K562 (cell line): ENCODE data around the gene TOR1A. TPM values are rescaled to one million over a fixed set of nuclear protein-coding genes. Genes with fewer than 3 reads are reported as not detected.

ENCODE experiments used
- CBX1 ChIP-seq: sonication (generic); IDR thresholded peaks from 2 replicates; pipeline ENCODE4 v1.6.1; 2016; ENCODE audit warnings: antibody characterized with exemption, low read depth, mild to moderate bottlenecking
- EP300 ChIP-seq: IDR thresholded peaks from 2 replicates; pipeline ENCODE4 v1.6.1; 2012; ENCODE audit warnings: low read length, improper control_type of control experiment
- GATA2 ChIP-seq: sonication (generic); formaldehyde crosslinking; IDR thresholded peaks from 2 replicates; pipeline ENCODE4 v1.4.0; 2020; ENCODE audit warnings: mild to moderate bottlenecking, missing genetic modification reagents
- GTF2F1 ChIP-seq: IDR thresholded peaks from 2 replicates; pipeline ENCODE4 v1.6.1; 2011; ENCODE audit warnings: low read depth, low read length, improper control_type of control experiment
- HDAC8 ChIP-seq: fragments of 450-650 bp; IDR thresholded peaks from 2 replicates; pipeline ENCODE4 v1.6.1; 2016; ENCODE audit warnings: mild to moderate bottlenecking, missing genetic modification characterization, moderate library complexity, missing compliant biosample characterization
- KAT8 ChIP-seq: fragments of 450-650 bp; IDR thresholded peaks from 2 replicates; pipeline ENCODE4 v1.6.1; 2016; ENCODE audit warnings: low read depth, mild to moderate bottlenecking
- MTA2 ChIP-seq: fragments of 450-650 bp; IDR thresholded peaks from 2 replicates; pipeline ENCODE4 v1.6.1; 2016; ENCODE audit warnings: low read depth
- MTF1 ChIP-seq: fragments of 250-450 bp; sonication (Bioruptor Pico); IDR thresholded peaks from 2 replicates; pipeline ENCODE4 v1.9.0; 2021; ENCODE audit warnings: moderate library complexity, mild to moderate bottlenecking, inconsistent platforms, borderline replicate concordance
- NELFE ChIP-seq: IDR thresholded peaks from 2 replicates; pipeline ENCODE4 v1.6.1; 2011; ENCODE audit warnings: mild to moderate bottlenecking; ENCODE audit not compliant: insufficient read depth, insufficient read length
- NFIC ChIP-seq: fragments of 450-650 bp; IDR thresholded peaks from 2 replicates; pipeline ENCODE4 v1.6.1; 2017; ENCODE audit warnings: mild to moderate bottlenecking, inconsistent platforms
- POLR2AphosphoS5 ChIP-seq: IDR thresholded peaks from 2 replicates; pipeline ENCODE4 v1.6.1; 2011; ENCODE audit warnings: mild to moderate bottlenecking, low read depth, low read length, moderate library complexity; ENCODE audit not compliant: control insufficient read depth, insufficient read depth
- SMAD2 ChIP-seq: fragments of 150-350 bp; IDR thresholded peaks from 2 replicates; pipeline ENCODE4 v1.6.1; 2014; ENCODE audit warnings: low read depth, mild to moderate bottlenecking, low read length
- SMARCE1 ChIP-seq: fragments of 450-650 bp; IDR thresholded peaks from 2 replicates; pipeline ENCODE4 v1.7.1; 2016; ENCODE audit warnings: mild to moderate bottlenecking
- TEAD4 ChIP-seq, 2 experiments: sonication (generic) in 1 of 2; formaldehyde crosslinking in 1 of 2; IDR thresholded peaks; 2 replicates each; pipeline versions ENCODE4 v1.6.1 to v1.8.0; 2012 to 2022; ENCODE audit warnings: borderline replicate concordance in 1 of 2, inconsistent platforms in 1 of 2, low read length in 1 of 2, mild to moderate bottlenecking in 1 of 2, missing genetic modification reagents in 1 of 2
- WHSC1 ChIP-seq: IDR thresholded peaks from one replicate; pipeline ENCODE4 v1.6.1; 2012; ENCODE audit warnings: low read length, control low read depth, inconsistent platforms
- ZBED1 ChIP-seq: IDR thresholded peaks from 2 replicates; pipeline ENCODE4 v1.6.1; 2014
- ZNF253 ChIP-seq: fragments of 250-450 bp; sonication (Bioruptor Pico); conservative IDR thresholded peaks from 2 replicates; pipeline ENCODE4 v1.6.1; 2021; ENCODE audit warnings: mild to moderate bottlenecking
- ZNF780A ChIP-seq: fragments of 250-450 bp; sonication (Bioruptor Pico); IDR thresholded peaks from 2 replicates; pipeline ENCODE4 v1.5.0; 2021; ENCODE audit warnings: mild to moderate bottlenecking
- ZNF830 ChIP-seq: fragments of 250-450 bp; sonication (Bioruptor Pico); IDR thresholded peaks from 2 replicates; pipeline ENCODE4 v1.5.0; 2021; ENCODE audit warnings: mild to moderate bottlenecking
- polyA plus RNA-seq, 8 experiments: library from polyadenylated mRNA; depleted of rRNA in 4 of 8; stranded (reverse) in 5 of 8; unstranded in 3 of 8; fragments of >200 nt; fragmentation: Nextera tagmentation in 2 of 8; fragmentation: Illumina TruSeq in 1 of 8; extraction: Ambion mirVana in 2 of 8; extraction: Trizol in 1 of 8; gene quantifications; 2 replicates each; pipeline versions ENCODE4 v1.2.1 to v1.2.3, GENCODE V29; 2011 to 2014; ENCODE audit warnings: inconsistent platforms in 1 of 8, missing spikeins in 1 of 8
- total RNA-seq, 7 experiments: library from RNA; depleted of rRNA in 6 of 7; stranded (reverse); fragments of >200 nt in 6 of 7; fragmentation: Illumina TruSeq in 2 of 7; extraction: Trizol in 2 of 7; gene quantifications; 2 replicates each; pipeline versions ENCODE4 v1.2.1 to v1.2.3, GENCODE V29; 2011 to 2021; ENCODE audit warnings: low replicate concordance in 1 of 7
- TF ChIP-seq, protein P1 (sequence below): sonication (generic); formaldehyde crosslinking; IDR thresholded peaks from 2 replicates; pipeline ENCODE4 v1.5.0; 2020; ENCODE audit warnings: missing genetic modification reagents
- TF ChIP-seq, protein P2 (sequence below): sonication (generic); formaldehyde crosslinking; IDR thresholded peaks from 2 replicates; pipeline ENCODE4 v1.9.0; 2022; ENCODE audit warnings: mild to moderate bottlenecking, missing genetic modification reagents
- TF ChIP-seq, protein P3 (sequence below): fragments of 250-450 bp; sonication (Bioruptor Pico); IDR thresholded peaks from 2 replicates; pipeline ENCODE4 v1.8.0; 2021; ENCODE audit warnings: mild to moderate bottlenecking, moderate library complexity
- TF ChIP-seq, protein P4 (sequence below): sonication (generic); formaldehyde crosslinking; IDR thresholded peaks from 2 replicates; pipeline ENCODE4 v1.8.1; 2023; ENCODE audit warnings: mild to moderate bottlenecking, missing genetic modification reagents, moderate library complexity
- TF ChIP-seq, protein P5 (sequence below): fragments of 250-450 bp; sonication (Bioruptor Pico); IDR thresholded peaks from 2 replicates; pipeline ENCODE4 v1.6.1; 2021; ENCODE audit warnings: mild to moderate bottlenecking

The TOR1A gene
- total and polyA plus RNA-seq, 9 of the 15 experiments (the other 6 are each of a cell fraction or from before 2014, with no cell fraction given): 4.5 to 85.8 (median 51.3) TPM

DNA sequence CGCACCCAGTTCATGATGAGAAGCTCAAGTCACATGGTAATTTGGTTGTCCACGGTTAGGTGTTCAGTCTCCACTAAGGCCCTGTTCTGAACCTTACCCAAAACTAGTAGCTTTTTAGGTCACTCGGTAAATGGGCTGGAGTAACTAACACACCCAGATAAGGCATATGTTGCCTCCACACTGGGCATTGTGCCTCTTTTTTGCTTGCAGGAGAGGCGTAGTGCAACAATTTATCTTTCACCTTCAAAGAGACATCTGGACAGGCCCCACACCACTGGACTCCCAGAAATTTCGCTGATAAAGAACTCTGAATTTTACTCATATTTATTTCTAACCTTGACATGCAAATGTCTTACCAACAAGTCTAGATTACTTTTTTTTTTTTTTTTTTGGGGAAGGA lies 54.3 kb downstream of the TOR1A start (continued):
- TF ChIP-seq, protein P1, sequence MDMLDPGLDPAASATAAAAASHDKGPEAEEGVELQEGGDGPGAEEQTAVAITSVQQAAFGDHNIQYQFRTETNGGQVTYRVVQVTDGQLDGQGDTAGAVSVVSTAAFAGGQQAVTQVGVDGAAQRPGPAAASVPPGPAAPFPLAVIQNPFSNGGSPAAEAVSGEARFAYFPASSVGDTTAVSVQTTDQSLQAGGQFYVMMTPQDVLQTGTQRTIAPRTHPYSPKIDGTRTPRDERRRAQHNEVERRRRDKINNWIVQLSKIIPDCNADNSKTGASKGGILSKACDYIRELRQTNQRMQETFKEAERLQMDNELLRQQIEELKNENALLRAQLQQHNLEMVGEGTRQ (CRISPR knock-in tag): no peak
- TF ChIP-seq, protein P2, sequence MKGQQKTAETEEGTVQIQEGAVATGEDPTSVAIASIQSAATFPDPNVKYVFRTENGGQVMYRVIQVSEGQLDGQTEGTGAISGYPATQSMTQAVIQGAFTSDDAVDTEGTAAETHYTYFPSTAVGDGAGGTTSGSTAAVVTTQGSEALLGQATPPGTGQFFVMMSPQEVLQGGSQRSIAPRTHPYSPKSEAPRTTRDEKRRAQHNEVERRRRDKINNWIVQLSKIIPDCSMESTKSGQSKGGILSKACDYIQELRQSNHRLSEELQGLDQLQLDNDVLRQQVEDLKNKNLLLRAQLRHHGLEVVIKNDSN (CRISPR knock-in tag): no peak
- 0 out of 2 replicates have a peak, but pooled peaks have one; percentile 11 for TF ChIP-seq MTA2
- no peak for TF ChIP-seq ZNF253 (CRISPR knock-in tag)
- no peak; the same call in 1 of the 2 replicates for TF ChIP-seq GATA2
- TF ChIP-seq GTF2F1: no peak
- TF ChIP-seq, protein P3, sequence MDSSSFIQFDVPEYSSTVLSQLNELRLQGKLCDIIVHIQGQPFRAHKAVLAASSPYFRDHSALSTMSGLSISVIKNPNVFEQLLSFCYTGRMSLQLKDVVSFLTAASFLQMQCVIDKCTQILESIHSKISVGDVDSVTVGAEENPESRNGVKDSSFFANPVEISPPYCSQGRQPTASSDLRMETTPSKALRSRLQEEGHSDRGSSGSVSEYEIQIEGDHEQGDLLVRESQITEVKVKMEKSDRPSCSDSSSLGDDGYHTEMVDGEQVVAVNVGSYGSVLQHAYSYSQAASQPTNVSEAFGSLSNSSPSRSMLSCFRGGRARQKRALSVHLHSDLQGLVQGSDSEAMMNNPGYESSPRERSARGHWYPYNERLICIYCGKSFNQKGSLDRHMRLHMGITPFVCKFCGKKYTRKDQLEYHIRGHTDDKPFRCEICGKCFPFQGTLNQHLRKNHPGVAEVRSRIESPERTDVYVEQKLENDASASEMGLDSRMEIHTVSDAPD (CRISPR knock-in tag): no peak
- no peak for TF ChIP-seq NELFE
- no peak for TF ChIP-seq CBX1
- TF ChIP-seq, protein P4, sequence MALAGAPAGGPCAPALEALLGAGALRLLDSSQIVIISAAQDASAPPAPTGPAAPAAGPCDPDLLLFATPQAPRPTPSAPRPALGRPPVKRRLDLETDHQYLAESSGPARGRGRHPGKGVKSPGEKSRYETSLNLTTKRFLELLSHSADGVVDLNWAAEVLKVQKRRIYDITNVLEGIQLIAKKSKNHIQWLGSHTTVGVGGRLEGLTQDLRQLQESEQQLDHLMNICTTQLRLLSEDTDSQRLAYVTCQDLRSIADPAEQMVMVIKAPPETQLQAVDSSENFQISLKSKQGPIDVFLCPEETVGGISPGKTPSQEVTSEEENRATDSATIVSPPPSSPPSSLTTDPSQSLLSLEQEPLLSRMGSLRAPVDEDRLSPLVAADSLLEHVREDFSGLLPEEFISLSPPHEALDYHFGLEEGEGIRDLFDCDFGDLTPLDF (CRISPR knock-in tag): no peak
- peak; percentile 24; the same call in 1 of the 2 replicates for TF ChIP-seq POLR2AphosphoS5
- no peak for TF ChIP-seq KAT8
- peak; percentile 67 for TF ChIP-seq TEAD4 (IDR thresholded peaks at IDR 0.05; ENCODE audit: low read length)
- no peak for TF ChIP-seq TEAD4 (CRISPR knock-in tag; IDR thresholded peaks at IDR 0.05; ENCODE audit: borderline replicate concordance)
- TF ChIP-seq ZNF830 (CRISPR knock-in tag): no peak
- peak; percentile 10; the same call in 1 of the 2 replicates for TF ChIP-seq EP300
- no peak for TF ChIP-seq HDAC8 (tag)
- 0 out of 2 replicates have a peak, but pooled peaks have one; percentile 19 for TF ChIP-seq NFIC
- TF ChIP-seq SMARCE1: peak; percentile 55; the same call in 1 of the 2 replicates
- no peak for TF ChIP-seq SMAD2
- no peak for TF ChIP-seq MTF1 (CRISPR knock-in tag)
- no peak for TF ChIP-seq WHSC1
- TF ChIP-seq, protein P5, sequence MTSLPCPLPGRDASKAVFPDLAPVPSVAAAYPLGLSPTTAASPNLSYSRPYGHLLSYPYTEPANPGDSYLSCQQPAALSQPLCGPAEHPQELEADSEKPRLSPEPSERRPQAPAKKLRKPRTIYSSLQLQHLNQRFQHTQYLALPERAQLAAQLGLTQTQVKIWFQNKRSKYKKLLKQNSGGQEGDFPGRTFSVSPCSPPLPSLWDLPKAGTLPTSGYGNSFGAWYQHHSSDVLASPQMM (CRISPR knock-in tag): no peak
- no peak for TF ChIP-seq ZBED1
- no peak for TF ChIP-seq ZNF780A
